Gastroesophageal sphincter (tissue), 4 donors: Measurements from ENCODE around the gene TPGS2. TPM values are rescaled to one million over a fixed set of nuclear protein-coding genes. Genes with fewer than 3 reads are reported as not detected.
A peak's percentile ranks its signal among the peaks of the same experiment; 100 is the strongest.

Experiments
- ATAC-seq: fragments of 150-250 bp; one replicate; pipeline ENCODE4 v1.9.1; 2016; ENCODE audit warnings: mild to moderate bottlenecking, moderate library complexity
- H3K27ac ChIP-seq, 4 donors: fragments of 200-600 bp; sonication (generic) in 3 of 4; 1 replicate in 3 of 4; 2 replicates in 1 of 4; pipeline ENCODE4 v1.5.1; 2016 to 2019
- H3K27me3 ChIP-seq: fragments of 200-600 bp; sonication (generic); one replicate; pipeline ENCODE4 v1.5.1; 2019
- H3K36me3 ChIP-seq, 2 donors: fragments of 200-600 bp; sonication (generic); one replicate each; pipeline ENCODE4 v1.5.1; 2019; ENCODE audit warnings: control low read depth in 1 of 2
- H3K4me1 ChIP-seq, 3 donors: fragments of 200-600 bp; sonication (generic); 1 replicate in 2 of 3; 2 replicates in 1 of 3; pipeline ENCODE4 v1.5.1; 2016 to 2019; ENCODE audit warnings: control low read depth in 2 of 3
- H3K4me3 ChIP-seq, 2 donors: fragments of 200-600 bp; sonication (generic); one replicate each; pipeline ENCODE4 v1.5.1; 2019; ENCODE audit warnings: mild to moderate bottlenecking in 1 of 2, moderate library complexity in 1 of 2
- H3K9me3 ChIP-seq, 3 donors: fragments of 200-600 bp; sonication (generic); one replicate each; pipeline ENCODE4 v1.5.1; 2017 to 2019; ENCODE audit warnings: control low read depth in 2 of 3
- CTCF ChIP-seq, 4 experiments: fragments of 200-600 bp in 2 of 4; fragments of 450-650 bp in 2 of 4; sonication (generic) in 1 of 4; IDR thresholded peaks; one replicate each; pipeline ENCODE4 v1.5.1; 2017 to 2019; ENCODE audit warnings: antibody characterized with exemption in 4 of 4, mild to moderate bottlenecking in 2 of 4, moderate library complexity in 2 of 4
- EP300 ChIP-seq: sonication (generic); formaldehyde crosslinking; IDR thresholded peaks from one replicate; pipeline ENCODE4 v1.6.1; 2017; ENCODE audit warnings: antibody characterized with exemption, mild to moderate bottlenecking
- POLR2A ChIP-seq, 2 donors: fragments of 450-650 bp; IDR thresholded peaks; one replicate each; pipeline ENCODE4 v1.6.1; 2017; ENCODE audit warnings: antibody characterized with exemption in 2 of 2, mild to moderate bottlenecking in 2 of 2, moderate library complexity in 1 of 2
- POLR2AphosphoS5 ChIP-seq: sonication (generic); formaldehyde crosslinking; IDR thresholded peaks from one replicate; pipeline ENCODE4 v1.6.1; 2017; ENCODE audit warnings: antibody characterized with exemption
- WGBS, 2 donors: methylation state at CpG; one replicate each; pipeline ENCODE4 v1.1.5; 2018; ENCODE audit warnings: low coverage in 1 of 2; 5-methylcytosine and 5-hydroxymethylcytosine counted together
- total RNA-seq, 4 donors: library from RNA; depleted of rRNA; stranded (reverse); fragments of >200 nt; gene quantifications; one replicate each; pipeline ENCODE4 v1.1.0, GENCODE V29; 2016

The TPGS2 gene
- total RNA-seq, 4 donors from 2014 or later: 56.8 to 226 (median 73.4) TPM

GRCh38 chr18:36772241-36772723, 56.5 kb downstream of the TPGS2 start:
- Histone ChIP-seq H3K9me3 (no peaks in the 10 kb centered on the region), H3K4me1 (no peaks in the 10 kb centered on the region), H3K36me3 (peaks cover 0 to 28% of the 10 kb centered on the region in 2 donors), H3K27me3 (no peaks in the 10 kb centered on the region), H3K4me3 (no peak overlapping the region), H3K27ac (no peak overlapping the region)
- no peak for ATAC-seq
- 52 to 60% methylated on average over 1 to 4 of the region's 4 CpGs for WGBS, 2 donors
- no peak for TF ChIP-seq CTCF (IDR thresholded peaks at IDR 0.05)
- TF ChIP-seq POLR2A (IDR thresholded peaks at IDR 0.05): no peak
- TF ChIP-seq EP300: no peak
- TF ChIP-seq POLR2AphosphoS5: no peak

- ATAC-seq: no peak
- no peaks in the 10 kb centered on the region for H3K9me3 ChIP-seq
- no peaks in the 10 kb centered on the region for H3K4me1 ChIP-seq
- no peak for TF ChIP-seq POLR2A (IDR thresholded peaks at IDR 0.05)
- TF ChIP-seq POLR2AphosphoS5: no peak
- no peak for TF ChIP-seq CTCF (IDR thresholded peaks at IDR 0.05)
- no peak for TF ChIP-seq EP300
- WGBS, 2 donors: 74 to 87% methylated on average over 4 of the region's 4 CpGs
- no peak overlapping the region for H3K27ac ChIP-seq
- no peaks in the 10 kb centered on the region for H3K27me3 ChIP-seq
- no peak overlapping the region for H3K4me3 ChIP-seq
- H3K36me3 ChIP-seq: peaks cover 0 to 28% of the 10 kb centered on the region in 2 donors
Measured at GRCh38 chr18:36771245-36771644, 57.6 kb downstream of the TPGS2 start.

- no peak overlapping the region for H3K4me3 ChIP-seq
- no peaks in the 10 kb centered on the region for H3K9me3 ChIP-seq
- no peak for ATAC-seq
- no peaks in the 10 kb centered on the region for H3K4me1 ChIP-seq
- WGBS, 2 donors: 52 to 100% methylated on average over 2 to 3 of the region's 3 CpGs
- no peaks in the 10 kb centered on the region for H3K27me3 ChIP-seq
- H3K27ac ChIP-seq: no peak overlapping the region
- H3K36me3 ChIP-seq: peaks cover 0 to 23% of the 10 kb centered on the region in 2 donors
- TF ChIP-seq EP300: no peak
- no peak for TF ChIP-seq CTCF (IDR thresholded peaks at IDR 0.05)
- no peak for TF ChIP-seq POLR2A (IDR thresholded peaks at IDR 0.05)
- no peak for TF ChIP-seq POLR2AphosphoS5
Measured at GRCh38 chr18:36770315-36770946, 58.4 kb downstream of the TPGS2 start.

GRCh38 chr18:36769611-36770314, 59.0 kb downstream of the TPGS2 start:
- H3K27ac ChIP-seq: no peak overlapping the region
- no peaks in the 10 kb centered on the region for H3K9me3 ChIP-seq
- 60 to 80% methylated on average over 2 to 4 of the region's 6 CpGs for WGBS, 2 donors
- no peak overlapping the region for H3K4me3 ChIP-seq
- no peaks in the 10 kb centered on the region for H3K27me3 ChIP-seq
- no peak for ATAC-seq
- H3K4me1 ChIP-seq: no peaks in the 10 kb centered on the region
- no peak for TF ChIP-seq POLR2AphosphoS5
- peak in 1 of 4 experiments; percentile 36 for TF ChIP-seq CTCF (IDR thresholded peaks at IDR 0.05)
- peaks cover 0 to 23% of the 10 kb centered on the region in 2 donors for H3K36me3 ChIP-seq

- Histone ChIP-seq H3K4me1 (no peaks in the 10 kb centered on the region), H3K36me3 (peaks cover 0 to 23% of the 10 kb centered on the region in 2 donors), H3K27me3 (no peaks in the 10 kb centered on the region), H3K27ac (no peak overlapping the region), H3K4me3 (no peak overlapping the region), H3K9me3 (no peaks in the 10 kb centered on the region)
- WGBS, 2 donors: 87% methylated on average over 3 of the region's 10 CpGs; no CpG with 5 or more reads in 1 of the 2 donors
- TF ChIP-seq POLR2A (IDR thresholded peaks at IDR 0.05) (no peak), EP300 (no peak), CTCF (IDR thresholded peaks at IDR 0.05) (no peak), POLR2AphosphoS5 (no peak)
- ATAC-seq: no peak
Measured at GRCh38 chr18:36769172-36769571, 59.6 kb downstream of the TPGS2 start.
